OCI-LY1 (cell line): Measurements from ENCODE around the gene EFHD1.

Source experiments
- CTCF ChIP-seq: fragments of 200-600 bp; sonication (generic), shearing (Covaris generic); IDR thresholded peaks from 2 replicates; pipeline ENCODE4 v1.5.1; 2017; ENCODE audit warnings: mild to moderate bottlenecking, antibody characterized with exemption, low read length, moderate library complexity, mixed read lengths
- EZH2 ChIP-seq: fragments of 200-600 bp; sonication (generic), shearing (Covaris generic); IDR thresholded peaks from 2 replicates; pipeline ENCODE4 v1.8.0; 2017; ENCODE audit warnings: borderline replicate concordance, mixed run types, mild to moderate bottlenecking, antibody characterized with exemption, low read length, moderate library complexity, mixed read lengths

- TF ChIP-seq EZH2 (no peak), CTCF (no peak)
Observed at GRCh38 chr2:232628466-232629128, 4.8 kb upstream of the EFHD1 start.
